Endothelial cell of umbilical vein (primary cell): Measurements from ENCODE around the gene ZNF219. TPM values are rescaled to one million over a fixed set of nuclear protein-coding genes. Genes with fewer than 3 reads are reported as not detected.
A peak's percentile ranks its signal among the peaks of the same experiment; 100 is the strongest.

Source experiments
- BruUV-seq: library from RNA; stranded (reverse); fragments of 400-500 nt; replicated peaks from 2 replicates; lab custom pipeline; 2021; lab: Mats Ljungman, UMichigan
- CTCF ChIA-PET: fragments of 300-600, 350-600 bp; sonication (Branson Sonifier 250); formaldehyde crosslinking; loops from one replicate; lab custom pipeline; 2021; ENCODE audit warnings: antibody characterized with exemption, inconsistent platforms; lab: Charles Lee
- POLR2A ChIA-PET: fragments of 300-600, 350-600 bp; sonication (Branson Sonifier 250); formaldehyde crosslinking; loops from one replicate; lab custom pipeline; 2021; ENCODE audit warnings: antibody characterized with exemption, inconsistent platforms; lab: Charles Lee
- DNase-seq: peaks from one replicate; pipeline ENCODE4 v3.0.0-alpha.2; 2011; ENCODE audit warnings: low read depth, low spot score
- FAIRE-seq: peaks from 2 replicates; lab custom pipeline; 2011; peaks lifted over from hg19 to GRCh38; lab: Jason Lieb, UNC
- H2AFZ ChIP-seq: 2 replicates; pipeline ENCODE4 v1.6.0; 2012; ENCODE audit warnings: low read depth, low read length, control low read depth, inconsistent platforms
- H3K27ac ChIP-seq: 2 replicates; pipeline ENCODE4 v1.5.1; 2011; ENCODE audit warnings: low read depth, mild to moderate bottlenecking, control low read depth, low read length, moderate library complexity; ENCODE audit not compliant: insufficient read depth
- H3K27me3 ChIP-seq, 2 experiments: 2 replicates each; pipeline versions ENCODE4 v1.6.0 to v1.6.1; 2011; ENCODE audit warnings: low read length in 2 of 2, mixed read lengths in 1 of 2; ENCODE audit not compliant: control insufficient read depth in 2 of 2, insufficient read depth in 2 of 2
- H3K36me3 ChIP-seq, 2 experiments: 2 replicates in 1 of 2; 3 replicates in 1 of 2; pipeline ENCODE4 v1.5.1; 2011; ENCODE audit warnings: low read length in 2 of 2, mild to moderate bottlenecking in 1 of 2, moderate library complexity in 1 of 2; ENCODE audit not compliant: control insufficient read depth in 2 of 2, insufficient read depth in 2 of 2; ENCODE audit errors: extremely low read depth in 1 of 2
- H3K4me1 ChIP-seq: 3 replicates; pipeline ENCODE4 v1.5.1; 2011; ENCODE audit warnings: mild to moderate bottlenecking, low read length; ENCODE audit not compliant: control insufficient read depth, insufficient read depth; ENCODE audit errors: extremely low read depth
- H3K4me2 ChIP-seq: 2 replicates; pipeline ENCODE4 v1.6.1; 2011; ENCODE audit warnings: low read length, control low read depth, mixed read lengths; ENCODE audit not compliant: insufficient read depth
- H3K4me3 ChIP-seq, 3 experiments: fragments of 200-600 bp in 1 of 3; sonication (generic), shearing (Covaris generic) in 1 of 3; replicated peaks in 1 of 3; 2 replicates each; pipeline ENCODE4 v1.5.1; 2011 to 2016; ENCODE audit warnings: control low read depth in 3 of 3, low read length in 3 of 3, mild to moderate bottlenecking in 2 of 3, inconsistent platforms in 1 of 3, low read depth in 1 of 3, moderate library complexity in 1 of 3; ENCODE audit not compliant: insufficient read depth in 1 of 3
- H3K79me2 ChIP-seq: 2 replicates; pipeline ENCODE4 v1.6.0; 2012; ENCODE audit warnings: low read length, inconsistent platforms; ENCODE audit not compliant: control insufficient read depth, insufficient read depth
- H3K9ac ChIP-seq: replicated peaks from 2 replicates; pipeline ENCODE3; 2011; ENCODE audit warnings: low read length, control low read depth; ENCODE audit not compliant: insufficient read depth; ENCODE audit errors: extremely low read depth
- H3K9me1 ChIP-seq: replicated peaks from 3 replicates; pipeline ENCODE4 v1.6.0; 2011; ENCODE audit warnings: mild to moderate bottlenecking, low read length; ENCODE audit not compliant: control insufficient read depth, insufficient read depth; ENCODE audit errors: extremely low read depth
- H3K9me3 ChIP-seq: replicated peaks from 2 replicates; pipeline ENCODE4 v1.5.1; 2012; ENCODE audit warnings: low read length, inconsistent platforms; ENCODE audit not compliant: control insufficient read depth, insufficient read depth
- H4K20me1 ChIP-seq: replicated peaks from 2 replicates; pipeline ENCODE3; 2011; ENCODE audit warnings: mild to moderate bottlenecking, low read length; ENCODE audit not compliant: control insufficient read depth, insufficient read depth; ENCODE audit errors: extremely low read depth
- EZH2 ChIP-seq: IDR thresholded peaks from 2 replicates; pipeline ENCODE4 v1.6.1; 2012; ENCODE audit warnings: borderline replicate concordance, low read depth, mild to moderate bottlenecking, moderate library complexity, low read length, inconsistent platforms; ENCODE audit not compliant: severe bottlenecking
- GATA2 ChIP-seq: IDR thresholded peaks from 2 replicates; pipeline ENCODE4 v1.7.0; 2011; ENCODE audit warnings: low read depth, mild to moderate bottlenecking, moderate library complexity, mixed read lengths, low read length; ENCODE audit not compliant: insufficient read length, insufficient read depth
- MYC ChIP-seq: IDR thresholded peaks from one replicate; pipeline ENCODE4 v1.6.1; 2011; ENCODE audit warnings: mild to moderate bottlenecking, low read depth, low read length
- POLR2A ChIP-seq: IDR thresholded peaks from 2 replicates; pipeline ENCODE4 v1.6.1; 2012; ENCODE audit warnings: low read depth, mild to moderate bottlenecking, control low read depth, low read length
- dilution Hi-C: fragments of 300-500 bp; cut with MboI; formaldehyde crosslinking; loops from one replicate; pipeline ENCODE4 v1.15.0; 2019; ENCODE audit warnings: low sequenced_read_pairs; ENCODE audit not compliant: extremely low pct_ligation_motif_present
- intact Hi-C: fragments of 100-400 bp; cut with micrococcal nuclease; formaldehyde crosslinking; loops from one replicate; pipeline ENCODE4 v1.10.0; 2022
- polyA plus RNA-seq, 4 experiments: library from polyadenylated mRNA; depleted of rRNA in 3 of 4; stranded (reverse) in 3 of 4; unstranded in 1 of 4; fragments of >200 nt; gene quantifications; 2 replicates each; pipeline versions ENCODE4 v1.2.1 to v1.2.3, GENCODE V29; 2011 to 2012; ENCODE audit warnings: missing spikeins in 1 of 4
- total RNA-seq: library from RNA; stranded (reverse); gene quantifications from 2 replicates; pipeline ENCODE4 v1.2.3, GENCODE V29; 2021
- TF ChIP-seq, protein P1 (sequence below), 2 donors: IDR thresholded peaks; 1 replicate in 1 of 2; 2 replicates in 1 of 2; pipeline ENCODE4 v1.5.1; 2011; ENCODE audit warnings: low read length in 2 of 2, mild to moderate bottlenecking in 2 of 2, moderate library complexity in 2 of 2, control low read depth in 1 of 2, inconsistent platforms in 1 of 2, low read depth in 1 of 2; ENCODE audit not compliant: insufficient read depth in 1 of 2; ENCODE audit errors: extremely low read depth in 1 of 2
- TF ChIP-seq, protein P2 (sequence below): IDR thresholded peaks from 2 replicates; pipeline ENCODE4 v1.6.1; 2011; ENCODE audit not compliant: insufficient read depth, insufficient read length

The ZNF219 gene
- total and polyA plus RNA-seq, 2 donors (not counting 3 experiments of a cell fraction or from before 2014, with no cell fraction given): 13.2 to 15.2 TPM

DNA sequence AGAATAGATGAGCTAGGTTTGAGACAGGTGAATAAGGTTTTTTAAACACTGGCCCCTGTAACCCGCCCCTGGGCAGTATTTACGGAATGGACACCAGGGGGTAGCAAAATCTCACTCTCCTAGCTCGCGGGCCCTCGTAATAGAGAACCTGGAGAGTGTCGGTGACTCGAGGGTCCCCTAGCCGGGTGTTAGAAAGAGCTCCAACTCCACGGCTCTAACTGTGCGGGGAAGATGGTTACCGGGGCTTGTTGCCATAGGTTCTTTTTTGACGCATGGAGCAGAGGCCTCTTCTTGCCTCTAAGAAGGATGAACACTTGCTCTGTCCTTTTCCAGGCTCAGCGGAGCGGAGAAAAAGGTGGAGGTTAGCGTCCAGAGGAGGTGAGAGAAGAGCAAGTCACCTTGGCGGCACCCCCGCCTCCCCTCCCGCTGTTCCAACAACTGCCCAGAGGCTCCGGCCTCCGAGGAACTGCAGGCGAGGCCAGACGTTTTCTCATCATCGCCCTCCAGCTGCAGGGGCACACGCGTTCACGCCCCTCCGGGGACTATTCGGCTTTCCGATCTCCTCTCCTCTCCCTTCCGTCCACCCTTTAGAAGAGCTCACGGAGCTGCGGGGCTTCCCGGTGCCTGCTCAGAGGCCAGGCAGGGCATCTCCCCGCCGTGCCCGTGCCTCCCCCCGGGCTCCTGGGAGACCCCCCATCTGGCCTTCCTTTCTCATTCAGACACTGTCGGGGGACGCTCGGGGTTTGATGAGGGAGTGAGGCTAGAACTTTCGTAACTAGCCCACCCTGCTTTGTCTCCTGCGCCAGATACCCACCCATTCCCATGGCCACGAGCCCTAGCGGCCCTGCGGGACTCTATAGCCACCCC lies 29.7 kb downstream of the ZNF219 start:
- BruUV-seq: no TSS peak
- Histone ChIP-seq H3K9ac (no peak overlapping the region), H4K20me1 (no peaks in the 10 kb centered on the region), H3K27ac (no peak overlapping the region), H3K4me1 (peaks cover 10% of the 10 kb centered on the region), H3K27me3 (peaks cover 21 to 44% of the 10 kb centered on the region in 2 experiments), H3K4me3 (no peak overlapping the region), H3K79me2 (no peaks in the 10 kb centered on the region), H3K36me3 (peaks cover 0 to 2% of the 10 kb centered on the region in 2 experiments), H3K9me3 (no peaks in the 10 kb centered on the region), H2AFZ (no peak overlapping the region), H3K4me2 (no peak overlapping the region), H3K9me1 (no peaks in the 10 kb centered on the region)
- intact Hi-C loops: loop anchor here (1.0 kb wide), 4 partner anchors 24 to 68 kb away; no protein-coding TSS in a partner anchor
- DNase-seq: peak; percentile 52
- CTCF ChIA-PET: interaction anchor here (0.6 to 4.3 kb wide), 20 partner anchors 10 to 68 kb away, joined by 3 to 203 read pairs (median 5); partner anchors contain the start of genes TMEM253 and ZNF219
- POLR2A ChIA-PET: interaction anchor here (0.7 kb wide), 1 partner anchor 36 kb away, joined by 5 read pairs; no protein-coding TSS in a partner anchor
- dilution Hi-C loops: no loop called here
- peak; percentile 53 for FAIRE-seq
- TF ChIP-seq MYC (no peak), EZH2 (peak; percentile 99), POLR2A (no peak), GATA2 (no peak)
- TF ChIP-seq, protein P1, sequence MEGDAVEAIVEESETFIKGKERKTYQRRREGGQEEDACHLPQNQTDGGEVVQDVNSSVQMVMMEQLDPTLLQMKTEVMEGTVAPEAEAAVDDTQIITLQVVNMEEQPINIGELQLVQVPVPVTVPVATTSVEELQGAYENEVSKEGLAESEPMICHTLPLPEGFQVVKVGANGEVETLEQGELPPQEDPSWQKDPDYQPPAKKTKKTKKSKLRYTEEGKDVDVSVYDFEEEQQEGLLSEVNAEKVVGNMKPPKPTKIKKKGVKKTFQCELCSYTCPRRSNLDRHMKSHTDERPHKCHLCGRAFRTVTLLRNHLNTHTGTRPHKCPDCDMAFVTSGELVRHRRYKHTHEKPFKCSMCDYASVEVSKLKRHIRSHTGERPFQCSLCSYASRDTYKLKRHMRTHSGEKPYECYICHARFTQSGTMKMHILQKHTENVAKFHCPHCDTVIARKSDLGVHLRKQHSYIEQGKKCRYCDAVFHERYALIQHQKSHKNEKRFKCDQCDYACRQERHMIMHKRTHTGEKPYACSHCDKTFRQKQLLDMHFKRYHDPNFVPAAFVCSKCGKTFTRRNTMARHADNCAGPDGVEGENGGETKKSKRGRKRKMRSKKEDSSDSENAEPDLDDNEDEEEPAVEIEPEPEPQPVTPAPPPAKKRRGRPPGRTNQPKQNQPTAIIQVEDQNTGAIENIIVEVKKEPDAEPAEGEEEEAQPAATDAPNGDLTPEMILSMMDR (IDR thresholded peaks at IDR 0.05; ENCODE audit: extremely low read depth in 1 of 2, insufficient read depth in 1 of 2, low read depth in 1 of 2, low read length in 2 of 2): peak; percentile 58 to 63
- TF ChIP-seq, protein P2, sequence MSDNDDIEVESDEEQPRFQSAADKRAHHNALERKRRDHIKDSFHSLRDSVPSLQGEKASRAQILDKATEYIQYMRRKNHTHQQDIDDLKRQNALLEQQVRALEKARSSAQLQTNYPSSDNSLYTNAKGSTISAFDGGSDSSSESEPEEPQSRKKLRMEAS: no peak
